Stimulated activated CD4-positive, alpha-beta T cell treated with anti-CD3 and anti-CD28 coated beads, Interleukin-1b, Interleukin-23, amount 100 ng/mL, for 24 hours (primary cell): Measurements from ENCODE around the gene CCT6A.
"Not testable (repeated sequence)": the region's sequence is repeated elsewhere in the genome, so short reads cannot be mapped to it uniquely, and the experiment has no call there.

Experiments used
- DNase-seq, 4 experiments: peaks; one replicate each; pipeline ENCODE4 v3.0.0-alpha.2; 2020; ENCODE audit warnings: low read depth in 4 of 4, low spot score in 1 of 4

The CCT6A gene

DNA sequence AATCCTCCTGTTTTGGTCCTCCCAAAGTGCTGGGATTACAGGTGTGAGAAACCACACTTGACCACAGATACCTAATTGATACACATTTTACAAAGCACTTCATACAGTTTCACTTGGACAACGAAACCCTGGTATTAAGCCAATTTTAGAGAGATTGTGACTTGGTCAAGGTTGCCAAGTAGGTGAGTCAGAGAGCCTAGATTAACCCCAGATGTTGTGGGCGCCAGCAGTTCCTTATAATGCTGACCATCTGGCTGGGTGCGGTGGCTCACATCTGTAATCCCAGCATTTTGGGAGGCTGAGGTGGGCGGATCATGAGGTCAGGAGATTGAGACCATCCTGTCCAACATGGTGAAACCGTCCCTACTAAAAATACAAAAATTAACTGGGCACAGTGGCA, 46.1 kb downstream of the CCT6A start:
- DNase-seq = no peak

- not testable (repeated sequence) for DNase-seq
Observed at GRCh38 chr7:56098187-56099008, 46.8 kb downstream of the CCT6A start.

GRCh38 chr7:56099653-56100052, 48.1 kb downstream of the CCT6A start:
- no peak for DNase-seq

DNA sequence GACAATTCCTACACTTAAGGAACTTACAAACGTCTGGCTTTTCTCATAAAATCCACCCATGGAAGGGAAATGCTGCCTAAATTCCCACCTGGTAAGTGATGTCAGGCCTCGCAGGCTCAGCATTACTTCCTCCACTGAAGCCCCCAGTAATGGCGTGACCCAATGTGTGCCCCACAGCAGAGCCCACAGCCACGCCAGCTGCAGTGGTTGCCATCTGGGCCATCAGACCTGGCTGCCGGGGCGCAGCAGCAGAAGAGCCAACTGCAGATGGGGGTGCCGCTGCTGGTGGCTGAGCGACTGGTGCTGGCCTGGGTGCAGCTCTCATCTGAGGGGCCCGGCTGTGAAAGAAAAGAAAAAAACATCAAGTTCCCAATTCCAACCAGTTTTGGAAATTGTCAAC, 52.6 kb downstream of the CCT6A start:
- not testable (repeated sequence) for DNase-seq

- no peak for DNase-seq
Observed at GRCh38 chr7:56105508-56105907, 53.9 kb downstream of the CCT6A start.

- DNase-seq = peak; percentile 74 to 90 (median 81)
Observed at GRCh38 chr7:56106108-56107073, 54.8 kb downstream of the CCT6A start, which contains the start of gene CHCHD2. TSS of gene CHCHD2 (minus strand) at chr7:56106476. CDS start at chr7:56106413, 63 bp downstream.

DNA sequence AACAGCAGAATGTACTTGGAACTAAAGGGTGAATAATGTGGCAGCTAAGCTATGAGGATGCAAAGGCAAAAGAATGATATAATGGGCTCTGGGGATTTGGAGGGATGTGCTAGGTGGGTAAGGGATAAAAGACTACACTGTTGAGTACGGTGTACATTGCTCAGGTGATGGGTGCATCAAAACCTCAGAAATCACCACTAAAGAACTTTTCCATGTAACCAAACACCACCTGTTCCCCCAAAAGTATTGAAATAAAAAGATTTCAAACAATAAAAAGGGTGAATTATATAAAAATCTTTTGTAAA, 56.3 kb downstream of the CCT6A start:
- no peak for DNase-seq

DNA sequence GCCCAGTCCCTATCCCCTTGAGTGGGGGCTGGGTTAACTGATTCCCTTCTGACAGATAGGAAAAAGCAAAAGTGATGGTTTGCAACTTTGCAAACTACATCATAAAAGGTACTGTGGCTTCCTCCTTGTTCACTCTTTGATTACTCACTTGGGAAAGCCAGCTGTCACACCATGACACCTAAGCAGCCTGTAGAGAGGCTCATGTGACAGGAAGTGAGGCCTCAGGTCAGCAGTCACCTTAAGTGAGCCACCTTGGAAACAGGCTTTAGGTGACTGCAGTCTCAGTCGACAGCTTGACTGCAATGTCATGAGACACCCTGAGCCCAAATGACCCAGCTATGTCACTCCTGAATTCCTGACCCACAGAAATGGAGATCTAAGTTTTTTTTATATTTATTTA, 59.0 kb downstream of the CCT6A start:
- DNase-seq = no peak

- DNase-seq = not testable (repeated sequence)
Observed at GRCh38 chr7:56112244-56112643, 60.7 kb downstream of the CCT6A start.
